GM19240 (cell line): ENCODE measurements around the gene RHAG.
"Not testable (repeated sequence)": the region's sequence is repeated elsewhere in the genome, so short reads cannot be mapped to it uniquely, and the experiment has no call there.

Source experiments
- DNase-seq: peaks from one replicate; pipeline ENCODE4 v3.0.0; 2011; ENCODE audit warnings: low spot score; ENCODE audit not compliant: insufficient read length

Gene RHAG

DNA sequence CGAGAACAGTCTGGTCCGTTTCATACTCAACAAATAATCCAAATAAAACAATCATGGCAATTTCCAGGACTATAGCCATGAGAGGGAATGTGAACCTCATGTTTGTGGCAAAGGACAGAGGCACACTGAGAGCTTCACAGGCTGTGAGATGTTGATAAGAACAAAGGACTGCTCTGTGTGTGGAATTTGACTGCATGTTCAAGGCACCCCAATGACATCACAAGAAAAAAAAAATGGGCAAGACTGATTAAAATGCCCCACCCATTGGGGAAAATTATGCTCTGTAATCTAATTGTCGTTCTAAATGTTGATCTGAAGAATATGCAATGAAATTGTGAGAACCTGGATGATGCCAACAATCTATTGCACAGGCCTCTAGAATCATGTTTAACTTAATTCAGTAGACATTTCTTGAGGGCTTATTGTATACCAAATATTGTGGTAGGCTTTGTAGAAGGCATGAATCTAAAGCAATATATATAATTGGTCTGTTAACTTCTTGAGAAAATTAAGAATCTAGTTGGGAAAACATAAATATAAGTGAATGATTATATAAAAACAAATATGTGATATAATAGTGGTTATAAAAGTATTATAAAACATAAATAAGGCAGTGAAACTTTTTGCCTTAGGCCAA lies at the start of gene RHAG:
Gene RHAG (minus strand): TSS at position 127 of the 637 bp plus-strand sequence. CDS start 27 bp downstream, at position 100.
- no peak for DNase-seq

DNA sequence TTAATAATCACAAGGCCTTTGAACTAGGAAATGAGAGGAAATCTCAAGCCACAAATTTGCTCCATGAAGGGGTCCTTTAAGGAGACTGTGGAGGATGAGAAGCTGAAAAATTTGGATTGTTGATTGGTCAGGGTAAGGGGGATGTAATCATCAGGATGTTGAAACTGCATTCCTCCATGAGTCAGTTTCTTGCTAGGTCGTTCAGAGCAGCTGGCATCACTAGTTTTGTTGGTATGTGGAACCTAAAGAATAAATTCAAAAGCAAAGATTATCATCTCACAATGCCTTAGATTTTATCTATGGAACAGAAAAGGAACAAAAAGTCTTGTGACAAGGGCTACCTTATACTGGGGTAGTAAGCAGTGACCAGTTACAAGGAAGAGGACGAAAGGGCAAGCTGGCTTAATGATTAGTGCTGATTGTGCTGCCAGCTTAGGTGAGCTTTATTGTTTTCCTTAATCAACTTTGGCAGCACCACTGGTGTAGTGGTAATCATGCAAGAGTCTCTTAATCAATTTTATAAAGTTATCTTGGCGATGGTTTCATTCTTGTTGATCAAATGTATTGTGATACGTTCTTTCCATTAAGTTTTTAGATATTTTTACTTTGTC lies 40.1 kb upstream of the RHAG start:
- no peak for DNase-seq

DNA sequence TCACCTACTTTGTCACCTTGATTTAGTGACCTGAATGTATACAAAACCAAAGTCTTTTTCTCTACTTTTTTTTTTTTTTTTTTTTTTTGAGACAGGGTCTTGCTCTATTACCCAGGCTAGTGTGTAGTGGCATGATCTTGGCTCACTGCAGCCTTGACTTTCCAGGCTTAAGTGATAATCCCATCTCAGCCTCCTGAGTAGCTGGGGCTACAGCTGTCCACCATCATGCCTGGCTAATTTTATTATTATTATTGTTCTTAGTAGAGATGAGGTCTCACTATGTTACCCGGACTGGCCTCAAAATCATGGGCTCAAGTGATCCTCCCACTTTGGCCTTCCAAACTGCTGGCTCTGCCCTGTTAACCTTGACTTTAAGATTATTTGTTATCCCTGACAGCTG lies 39.2 kb upstream of the RHAG start:
- no peak for DNase-seq

GRCh38 chr6:49668083-49668511 lies 31.5 kb upstream of the RHAG start:
- no peak for DNase-seq

DNA sequence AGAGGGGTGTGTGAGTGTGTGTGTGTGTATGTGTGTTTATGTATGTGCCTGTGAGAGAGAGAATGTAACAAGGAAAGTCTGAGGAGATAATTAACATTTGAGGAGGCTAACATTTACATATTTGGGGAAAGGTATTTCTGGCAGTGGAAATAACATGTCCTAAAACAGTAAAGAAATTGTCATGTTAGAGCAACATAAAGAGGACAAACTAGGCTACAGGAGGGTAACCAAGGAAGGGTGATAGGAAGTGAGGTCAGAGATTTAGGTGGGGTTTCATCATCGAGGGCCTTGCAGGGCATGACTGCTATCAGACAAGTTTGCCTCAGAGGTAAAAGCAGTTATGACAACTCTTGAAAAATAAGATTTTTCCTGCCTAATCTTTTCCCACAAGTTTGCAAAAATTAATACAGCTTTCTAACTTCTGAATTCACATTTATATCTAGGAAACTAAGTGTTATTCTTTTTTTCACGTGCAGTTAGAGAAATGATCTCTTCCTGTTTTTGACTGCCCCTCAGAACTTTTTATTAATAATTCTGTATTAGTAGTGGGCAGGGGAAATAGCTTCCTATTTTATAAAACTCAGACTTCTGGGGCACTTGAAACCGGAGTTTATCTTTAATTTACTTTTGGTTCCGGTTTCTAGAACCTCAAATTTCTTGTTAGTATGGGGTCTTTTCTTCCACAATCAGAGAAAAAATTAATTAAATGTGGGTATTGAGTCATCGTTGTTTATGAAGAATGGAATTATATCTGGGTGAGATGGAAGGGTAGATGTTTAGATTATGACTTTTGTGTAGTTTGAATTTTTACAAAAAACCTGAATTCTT lies 30.5 kb upstream of the RHAG start:
- DNase-seq = no peak

DNA sequence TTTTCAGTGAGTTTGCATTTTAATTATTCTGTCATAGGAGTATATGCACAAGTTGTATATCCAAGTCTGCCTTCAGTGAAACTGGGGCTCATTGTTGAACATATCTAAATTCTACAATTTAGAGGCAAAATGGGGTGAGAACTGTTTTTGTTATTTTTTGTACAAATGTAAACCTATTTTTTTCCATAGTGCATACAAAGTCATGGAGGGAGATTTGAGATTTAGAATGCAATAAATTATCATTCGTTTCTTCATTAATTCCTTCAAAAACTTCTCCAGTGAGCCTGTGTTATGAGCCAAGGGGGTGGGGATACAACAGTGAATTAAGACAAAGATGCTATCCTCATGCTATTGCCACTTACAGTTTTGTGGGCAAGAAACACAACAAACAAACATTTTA lies 29.8 kb upstream of the RHAG start:
- DNase-seq = no peak

DNA sequence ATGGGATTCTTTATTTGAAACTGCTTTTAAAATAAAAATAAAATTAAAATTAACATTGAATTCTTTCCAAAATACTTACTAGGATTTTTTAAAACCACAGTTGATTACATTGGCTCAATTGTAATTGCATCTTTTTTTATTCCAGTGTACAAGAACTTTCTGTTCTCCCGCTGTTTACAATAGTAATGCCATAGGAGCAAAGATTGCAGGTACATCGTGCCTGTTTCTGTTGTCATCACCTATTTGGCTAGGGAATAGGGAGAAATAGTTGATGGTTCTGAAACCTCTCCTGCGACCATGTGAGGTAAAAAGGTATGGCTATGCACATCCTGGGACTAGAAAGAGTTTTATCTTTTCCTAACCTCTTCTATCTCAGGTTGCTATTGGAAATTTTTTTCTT lies 28.2 kb upstream of the RHAG start:
- no peak for DNase-seq

GRCh38 chr6:49664054-49664453 lies 27.4 kb upstream of the RHAG start:
- DNase-seq = not testable (repeated sequence)

DNA sequence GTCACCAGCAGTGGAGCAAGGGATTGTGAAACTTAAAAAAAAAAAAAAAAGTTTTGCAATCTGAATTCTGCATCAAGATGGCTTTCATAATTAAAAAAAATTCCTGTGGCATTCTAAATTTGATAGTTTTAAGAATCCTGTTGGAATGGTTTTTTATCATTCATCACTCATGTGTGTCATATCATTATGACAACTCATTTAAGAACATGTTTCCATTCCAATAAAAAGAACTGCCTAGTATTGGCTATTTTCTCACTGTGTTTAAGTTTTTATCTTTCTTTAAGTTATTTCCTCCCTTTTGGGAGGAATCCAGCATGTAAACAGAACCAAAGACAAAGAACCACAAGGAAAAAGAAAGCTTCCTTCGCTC lies 26.2 kb upstream of the RHAG start:
- DNase-seq = no peak

- DNase-seq = no peak
Observed at GRCh38 chr6:49662231-49662891, 25.7 kb upstream of the RHAG start.

GRCh38 chr6:49653942-49654341 lies 17.3 kb upstream of the RHAG start:
- no peak for DNase-seq

DNA sequence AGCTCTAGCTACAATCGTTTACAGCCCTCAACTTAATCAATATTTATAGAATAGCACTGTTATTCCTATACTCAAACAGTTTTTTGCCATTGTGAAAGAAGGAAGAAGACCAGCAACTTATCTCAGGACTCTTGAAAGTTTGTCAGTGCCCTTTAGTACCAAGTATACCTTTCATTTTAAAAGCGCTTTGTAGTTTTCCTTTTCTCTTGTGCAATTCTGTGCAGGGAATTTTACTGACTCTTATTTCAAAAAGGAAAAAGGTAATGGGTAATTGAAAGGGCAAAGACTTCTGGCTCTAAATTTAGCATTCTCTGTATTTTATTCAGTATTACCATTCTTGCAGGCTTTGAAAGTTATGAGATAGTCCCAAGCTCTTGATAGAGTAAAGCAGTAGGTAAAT lies 16.8 kb upstream of the RHAG start:
- no peak for DNase-seq

- DNase-seq = no peak
Observed at GRCh38 chr6:49651239-49651638, 14.6 kb upstream of the RHAG start.

DNA sequence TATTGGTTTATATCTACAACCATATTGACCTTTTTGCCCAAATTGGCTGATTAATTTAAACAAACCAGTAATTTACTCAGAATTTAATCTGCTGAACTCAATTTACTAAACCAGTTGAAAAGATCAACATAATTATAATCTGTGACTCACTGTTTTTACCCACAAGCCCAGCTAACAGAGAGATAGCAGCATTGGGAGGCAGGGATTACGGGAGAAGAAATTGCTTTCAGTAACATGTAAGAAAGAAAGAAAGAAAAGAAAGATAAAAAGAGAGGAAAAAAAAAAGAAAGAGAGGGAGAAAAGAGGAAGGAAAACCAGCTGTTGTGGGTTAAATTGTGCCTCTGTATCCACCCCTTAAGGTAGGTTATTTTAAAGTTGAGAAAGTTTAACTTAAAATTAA lies 13.3 kb upstream of the RHAG start:
- DNase-seq = no peak

DNA sequence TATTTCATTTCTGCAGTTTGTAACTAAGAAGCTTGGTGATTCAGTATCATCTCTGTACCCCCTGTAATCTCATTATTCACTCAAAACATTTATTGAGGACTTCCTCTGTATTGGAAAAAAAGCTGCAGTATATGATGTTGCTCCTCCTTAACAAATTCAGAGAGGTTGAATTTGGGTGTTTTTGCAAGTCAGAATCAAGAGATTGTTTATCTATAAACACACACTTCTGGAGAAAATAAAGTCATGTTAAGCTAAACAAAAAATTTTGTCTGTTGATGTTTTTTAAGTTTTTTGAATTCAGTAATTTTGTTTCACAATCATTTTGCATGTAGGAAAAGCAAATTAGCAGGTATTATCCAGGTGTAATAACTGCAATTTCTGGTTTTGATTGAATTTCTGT lies 11.4 kb upstream of the RHAG start:
- DNase-seq = no peak

DNA sequence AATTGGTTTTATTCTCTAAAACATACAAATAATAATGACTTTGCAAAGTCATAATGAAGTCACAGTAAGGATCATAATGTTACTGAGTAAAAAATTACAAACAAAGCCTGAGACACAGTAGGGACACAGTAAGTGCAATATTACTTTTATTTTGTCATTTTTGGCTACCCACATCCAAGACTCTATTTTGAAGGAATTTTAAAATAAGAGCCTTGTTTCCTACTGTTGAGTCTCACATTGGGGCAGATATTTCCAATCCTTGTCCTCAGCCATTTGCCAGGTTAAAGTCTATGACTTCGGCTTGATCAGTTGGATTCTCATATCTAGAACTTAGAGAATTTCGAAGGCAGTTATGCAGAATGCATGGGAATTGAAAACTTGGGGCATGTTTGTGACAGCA lies 10.8 kb upstream of the RHAG start:
- no peak for DNase-seq

GRCh38 chr6:49646942-49647341 lies 10.3 kb upstream of the RHAG start:
- no peak for DNase-seq

DNA sequence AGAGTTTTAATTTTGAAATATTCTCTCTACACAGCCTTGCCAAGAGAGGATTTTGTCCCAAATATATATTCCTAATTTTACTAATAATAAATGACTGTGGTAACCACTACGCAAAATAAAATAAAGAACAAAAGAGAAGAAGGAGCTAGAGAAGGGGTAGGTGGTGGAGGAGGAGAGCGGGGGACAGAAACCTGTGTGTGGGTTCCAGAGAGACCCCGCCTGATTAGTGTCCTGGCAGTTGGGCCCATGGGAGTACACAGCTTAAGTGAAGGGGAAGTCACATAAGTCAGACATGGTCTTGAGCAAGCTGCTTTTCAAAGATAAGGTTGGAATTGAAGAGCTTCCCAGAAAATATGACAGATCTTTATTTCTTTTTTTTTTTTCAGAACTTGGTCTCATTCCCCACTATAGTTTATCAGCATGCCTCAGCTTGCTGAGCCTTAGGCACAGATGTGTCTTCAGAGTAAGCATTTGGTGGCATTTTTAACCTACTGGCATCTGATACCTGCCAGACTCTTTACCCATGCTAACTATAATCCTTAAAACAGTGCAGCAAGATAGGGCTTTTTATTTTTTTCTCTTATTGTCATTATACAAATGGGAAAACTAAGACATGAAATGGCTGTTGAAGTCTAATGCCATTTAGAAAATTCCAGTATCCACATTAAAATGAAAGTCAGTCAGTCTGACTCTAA lies 9.6 kb upstream of the RHAG start:
- no peak for DNase-seq

GRCh38 chr6:49645139-49645538 lies 8.5 kb upstream of the RHAG start:
- no peak for DNase-seq

- no peak for DNase-seq
Observed at GRCh38 chr6:49639177-49639817, 2.7 kb upstream of the RHAG start.

GRCh38 chr6:49637350-49637731 lies 702 bp upstream of the RHAG start:
- no peak for DNase-seq
